Measurements from ENCODE around the gene CLCN7. TPM values are rescaled to one million over a fixed set of nuclear protein-coding genes. Genes with fewer than 3 reads are reported as not detected.

The CLCN7 gene
- 36.6 and 46.7 TPM in 2 replicates for total RNA-seq

GRCh38 chr16:1474796-1475551, at the start of gene CLCN7:
TSS of gene CLCN7 (minus strand) at chr16:1475028. CDS start at chr16:1474974, 54 bp downstream.
- Histone ChIP-seq H3K36me3 (ENCODE audit: control insufficient read depth, insufficient read depth, low read length) (no peaks in the 10 kb centered on the region), H3K4me3 (ENCODE audit: low read depth, low read length) (peak within 1 kb of the TSS; percentile 63), H3K27me3 (ENCODE audit: control insufficient read depth, insufficient read depth, low read length) (no peaks in the 10 kb centered on the region)
- TF ChIP-seq CTCF (IDR thresholded peaks at IDR 0.05; ENCODE audit: insufficient read depth, low read length, severe bottlenecking), result no peak
- FAIRE-seq (no peak), DNase-seq (ENCODE audit: low read depth) (peak; percentile 49)

GRCh38 chr16:1524366-1524765, 49.5 kb upstream of the CLCN7 start:
- no peaks in the 10 kb centered on the region for H3K36me3 ChIP-seq (ENCODE audit: control insufficient read depth, insufficient read depth, low read length)
- no peak for FAIRE-seq
- no peak overlapping the region for H3K4me3 ChIP-seq (ENCODE audit: low read depth, low read length)

GRCh38 chr16:1523581-1524245, 48.9 kb upstream of the CLCN7 start:
- no peak overlapping the region for H3K4me3 ChIP-seq (ENCODE audit: low read depth, low read length)
- H3K27me3 ChIP-seq (ENCODE audit: control insufficient read depth, insufficient read depth, low read length), result no peaks in the 10 kb centered on the region
- H3K36me3 ChIP-seq (ENCODE audit: control insufficient read depth, insufficient read depth, low read length), result no peaks in the 10 kb centered on the region
- no peak for DNase-seq (ENCODE audit: low read depth)
- no peak for FAIRE-seq
- TF ChIP-seq CTCF (IDR thresholded peaks at IDR 0.05; ENCODE audit: insufficient read depth, low read length, severe bottlenecking), result no peak

More at GRCh38 chr16:1524366-1524765, 49.5 kb upstream of the CLCN7 start:
- no peaks in the 10 kb centered on the region for H3K27me3 ChIP-seq (ENCODE audit: control insufficient read depth, insufficient read depth, low read length)
- DNase-seq (ENCODE audit: low read depth), result no peak
- no peak for TF ChIP-seq CTCF (IDR thresholded peaks at IDR 0.05; ENCODE audit: insufficient read depth, low read length, severe bottlenecking)

- H3K36me3 ChIP-seq (ENCODE audit: control insufficient read depth, insufficient read depth, low read length), result no peaks in the 10 kb centered on the region
- TF ChIP-seq CTCF (IDR thresholded peaks at IDR 0.05; ENCODE audit: insufficient read depth, low read length, severe bottlenecking), result no peak
- no peak for FAIRE-seq
- H3K4me3 ChIP-seq (ENCODE audit: low read depth, low read length), result no peak overlapping the region
- H3K27me3 ChIP-seq (ENCODE audit: control insufficient read depth, insufficient read depth, low read length), result no peaks in the 10 kb centered on the region
- DNase-seq (ENCODE audit: low read depth), result no peak
Observed at GRCh38 chr16:1520461-1520860, 45.6 kb upstream of the CLCN7 start.

- no peaks in the 10 kb centered on the region for H3K27me3 ChIP-seq (ENCODE audit: control insufficient read depth, insufficient read depth, low read length)
- FAIRE-seq (no peak), DNase-seq (ENCODE audit: low read depth) (no peak)
- TF ChIP-seq CTCF (IDR thresholded peaks at IDR 0.05; ENCODE audit: insufficient read depth, low read length, severe bottlenecking), result no peak
- no peaks in the 10 kb centered on the region for H3K36me3 ChIP-seq (ENCODE audit: control insufficient read depth, insufficient read depth, low read length)
- no peak overlapping the region for H3K4me3 ChIP-seq (ENCODE audit: low read depth, low read length)
Observed at GRCh38 chr16:1519831-1520230, 45.0 kb upstream of the CLCN7 start.
